K562 (cell line): Measurements from ENCODE around the gene DNAJC17. TPM values are rescaled to one million over a fixed set of nuclear protein-coding genes. Genes with fewer than 3 reads are reported as not detected.
A peak's percentile ranks its signal among the peaks of the same experiment; 100 is the strongest.

Experiments used
- ATAC-seq: fragments of 200-7000 bp; cut with Tn5 transposase; 3 replicates; pipeline ENCODE4 v1.9.1; 2020; ENCODE audit warnings: moderate library complexity
- BruUV-seq: library from RNA; stranded (reverse); fragments of 400-500 nt; replicated peaks from 2 replicates; lab custom pipeline; 2021; lab: Mats Ljungman, UMichigan
- CTCF ChIA-PET: fragments of 300-600 bp; formaldehyde crosslinking; extraction: SDS; loops from one replicate; lab custom pipeline; 2021; ENCODE audit warnings: low intra/inter-chr PET ratio; lab: Yijun Ruan, JAX
- POLR2A ChIA-PET: fragments of 300-600, 350-650 bp; sonication (Branson Sonifier 250); formaldehyde crosslinking; extraction: SDS; loops from one replicate; lab custom pipeline; 2021; ENCODE audit warnings: antibody characterized with exemption, inconsistent platforms; lab: Yijun Ruan, JAX
- DNase-seq, 4 experiments: peaks; one replicate each; pipeline versions ENCODE4 v3.0.0 to v3.0.0-alpha.2; 2011 to 2018; ENCODE audit warnings: low spot score in 3 of 4, mixed read lengths in 3 of 4; ENCODE audit errors: extremely low read depth in 1 of 4
- FAIRE-seq: peaks from 2 replicates; lab custom pipeline; 2011; peaks lifted over from hg19 to GRCh38; lab: Jason Lieb, UNC
- H2AFZ ChIP-seq: 2 replicates; pipeline ENCODE4 v1.6.0; 2011; ENCODE audit warnings: low read depth, low read length, control low read depth, inconsistent platforms
- H3K27ac ChIP-seq: fragments of 200-600 bp; 3 replicates; pipeline ENCODE4 v1.8.0; 2011; ENCODE audit warnings: low read depth, mild to moderate bottlenecking, control low read depth, inconsistent platforms, low read length, moderate library complexity, mixed read lengths; ENCODE audit errors: extremely low read depth
- H3K27me3 ChIP-seq, 2 experiments: fragments of 300-600 bp in 1 of 2; 2 replicates in 1 of 2; 3 replicates in 1 of 2; pipeline versions ENCODE4 v1.6.0 to v1.8.0; 2011; ENCODE audit warnings: inconsistent platforms in 2 of 2, low read length in 2 of 2, mild to moderate bottlenecking in 1 of 2, mixed read lengths in 1 of 2, moderate library complexity in 1 of 2; ENCODE audit not compliant: control insufficient read depth in 2 of 2, insufficient read depth in 2 of 2
- H3K36me3 ChIP-seq: fragments of 300-600 bp; 3 replicates; pipeline ENCODE4 v1.8.0; 2011; ENCODE audit warnings: mild to moderate bottlenecking, low read length, inconsistent platforms; ENCODE audit not compliant: control insufficient read depth, insufficient read depth
- H3K4me1 ChIP-seq, 2 experiments: fragments of 200-600 bp in 1 of 2; replicated peaks in 1 of 2; 2 replicates in 1 of 2; 3 replicates in 1 of 2; pipeline versions ENCODE4 v1.5.1 to v1.8.0; 2011; ENCODE audit warnings: inconsistent platforms in 2 of 2, low read length in 2 of 2, mild to moderate bottlenecking in 1 of 2, mixed read lengths in 1 of 2, moderate library complexity in 1 of 2; ENCODE audit not compliant: control insufficient read depth in 2 of 2, insufficient read depth in 2 of 2
- H3K4me2 ChIP-seq: 2 replicates; pipeline ENCODE4 v1.6.1; 2011; ENCODE audit warnings: low read length, control low read depth, inconsistent platforms, mixed read lengths; ENCODE audit not compliant: insufficient read depth
- H3K4me3 ChIP-seq: fragments of 200-600 bp; sonication (generic), shearing (Covaris generic); 2 replicates; pipeline ENCODE4 v1.5.1; 2016; ENCODE audit warnings: control low read depth, inconsistent platforms
- H3K79me2 ChIP-seq: fragments of 200-600 bp; 3 replicates; pipeline ENCODE4 v1.8.0; 2011; ENCODE audit warnings: low read length, inconsistent platforms; ENCODE audit not compliant: control insufficient read depth, insufficient read depth
- H3K9ac ChIP-seq, 2 experiments: 2 replicates each; pipeline versions ENCODE4 v1.6.0 to v1.6.1; 2011; ENCODE audit warnings: low read depth in 2 of 2, low read length in 2 of 2, control low read depth in 1 of 2, inconsistent platforms in 1 of 2, mild to moderate bottlenecking in 1 of 2, mixed read lengths in 1 of 2; ENCODE audit not compliant: insufficient read depth in 1 of 2
- H3K9me1 ChIP-seq: one replicate; pipeline ENCODE4 v1.6.0; 2011; ENCODE audit warnings: inconsistent platforms, mild to moderate bottlenecking, low read length, moderate library complexity; ENCODE audit not compliant: control insufficient read depth, insufficient read depth
- H3K9me3 ChIP-seq: replicated peaks from 2 replicates; pipeline ENCODE4 v1.5.1; 2011; ENCODE audit warnings: low read depth, low read length, inconsistent platforms; ENCODE audit not compliant: control insufficient read depth, insufficient read depth
- H4K20me1 ChIP-seq: replicated peaks from 2 replicates; pipeline ENCODE4 v1.6.1; 2011; ENCODE audit warnings: low read length, inconsistent platforms, mixed read lengths; ENCODE audit not compliant: control insufficient read depth, insufficient read depth
- DDX20 ChIP-seq: fragments of 450-650 bp; IDR thresholded peaks from 2 replicates; pipeline ENCODE4 v1.6.1; 2016; ENCODE audit warnings: missing genetic modification characterization, low read depth, mild to moderate bottlenecking, missing compliant biosample characterization, moderate library complexity
- HMG20A ChIP-seq: fragments of 450-650 bp; formaldehyde crosslinking; conservative IDR thresholded peaks from 2 replicates; pipeline ENCODE4 v1.4.0; 2020; ENCODE audit warnings: mild to moderate bottlenecking, mixed read lengths
- KLF10 ChIP-seq: fragments of 250-450 bp; sonication (Bioruptor Pico); IDR thresholded peaks from 2 replicates; pipeline ENCODE4 v1.6.1; 2021; ENCODE audit warnings: matching md5 sums
- OTX1 ChIP-seq: fragments of 450-650 bp; formaldehyde crosslinking; IDR thresholded peaks from 2 replicates; pipeline ENCODE4 v1.4.0; 2022; ENCODE audit warnings: mild to moderate bottlenecking
- SRSF7 ChIP-seq: fragments of 200-400 bp; formaldehyde crosslinking; optimal IDR thresholded peaks from 2 replicates; pipeline ENCODE3; 2017; ENCODE audit warnings: mild to moderate bottlenecking, low read depth, low read length
- TAF15 ChIP-seq: fragments of 200-400 bp; formaldehyde crosslinking; IDR thresholded peaks from 2 replicates; pipeline ENCODE4 v1.6.1; 2017; ENCODE audit warnings: mild to moderate bottlenecking, low read depth, low read length, moderate library complexity
- TCF7 ChIP-seq: sonication (generic); IDR thresholded peaks from 2 replicates; pipeline ENCODE4 v1.6.1; 2016; ENCODE audit warnings: antibody characterized with exemption, borderline replicate concordance
- THRA ChIP-seq: fragments of 450-650 bp; IDR thresholded peaks from 2 replicates; pipeline ENCODE4 v1.6.1; 2017; ENCODE audit warnings: mild to moderate bottlenecking, moderate library complexity
- TRIM28 ChIP-seq: fragments of 450-650 bp; IDR thresholded peaks from 2 replicates; pipeline ENCODE4 v1.6.1; 2017
- ZNF12 ChIP-seq: sonication (generic); formaldehyde crosslinking; IDR thresholded peaks from 2 replicates; pipeline ENCODE4 v1.4.0; 2020; ENCODE audit warnings: mild to moderate bottlenecking, missing genetic modification reagents
- ZNF239 ChIP-seq: fragments of 250-450 bp; sonication (Bioruptor Pico); IDR thresholded peaks from 2 replicates; pipeline ENCODE4 v1.4.0; 2020; ENCODE audit warnings: mild to moderate bottlenecking
- ZNF347 ChIP-seq: fragments of 450-650 bp; formaldehyde crosslinking; IDR thresholded peaks from 2 replicates; pipeline ENCODE4 v1.4.0; 2020; ENCODE audit warnings: low read depth, mild to moderate bottlenecking, moderate library complexity
- ZNF551 ChIP-seq: fragments of 250-450 bp; sonication (Bioruptor Pico); IDR thresholded peaks from 2 replicates; pipeline ENCODE4 v1.5.0; 2021; ENCODE audit warnings: mild to moderate bottlenecking, moderate library complexity
- ZNF717 ChIP-seq: fragments of 250-450 bp; sonication (Bioruptor Pico); IDR thresholded peaks from 2 replicates; pipeline ENCODE4 v1.5.0; 2021
- WGBS: fragments of 100-300 bp; shearing (Covaris generic); methylation state at CpG from one replicate; pipeline ENCODE4 v1.1.6; 2016; ENCODE audit warnings: low coverage, mixed read lengths; ENCODE audit not compliant: insufficient coverage; ENCODE audit errors: missing lambda C conversion rate; 5-methylcytosine and 5-hydroxymethylcytosine counted together
- in situ Hi-C: fragments of 300-500 bp; cut with MboI; formaldehyde crosslinking; loops from 4 replicates; pipeline ENCODE4 v1.15.0; 2018; ENCODE audit warnings: inconsistent platforms, mixed read lengths
- intact Hi-C: fragments of 100-400 bp; cut with micrococcal nuclease; formaldehyde crosslinking; loops from 2 replicates; pipeline ENCODE4 v1.14.2; 2022
- polyA plus RNA-seq, 8 experiments: library from polyadenylated mRNA; depleted of rRNA in 4 of 8; stranded (reverse) in 5 of 8; unstranded in 3 of 8; fragments of >200 nt; fragmentation: Nextera tagmentation in 2 of 8; fragmentation: Illumina TruSeq in 1 of 8; extraction: Ambion mirVana in 2 of 8; extraction: Trizol in 1 of 8; gene quantifications; 2 replicates each; pipeline versions ENCODE4 v1.2.1 to v1.2.3, GENCODE V29; 2011 to 2014; ENCODE audit warnings: inconsistent platforms in 1 of 8, missing spikeins in 1 of 8
- total RNA-seq, 7 experiments: library from RNA; depleted of rRNA in 6 of 7; stranded (reverse); fragments of >200 nt in 6 of 7; fragmentation: Illumina TruSeq in 2 of 7; extraction: Trizol in 2 of 7; gene quantifications; 2 replicates each; pipeline versions ENCODE4 v1.2.1 to v1.2.3, GENCODE V29; 2011 to 2021; ENCODE audit warnings: low replicate concordance in 1 of 7

The DNAJC17 gene
- total and polyA plus RNA-seq, 9 of the 15 experiments (the other 6 are each of a cell fraction or from before 2014, with no cell fraction given) = 2.4 to 79.4 (median 44.2) TPM

DNA sequence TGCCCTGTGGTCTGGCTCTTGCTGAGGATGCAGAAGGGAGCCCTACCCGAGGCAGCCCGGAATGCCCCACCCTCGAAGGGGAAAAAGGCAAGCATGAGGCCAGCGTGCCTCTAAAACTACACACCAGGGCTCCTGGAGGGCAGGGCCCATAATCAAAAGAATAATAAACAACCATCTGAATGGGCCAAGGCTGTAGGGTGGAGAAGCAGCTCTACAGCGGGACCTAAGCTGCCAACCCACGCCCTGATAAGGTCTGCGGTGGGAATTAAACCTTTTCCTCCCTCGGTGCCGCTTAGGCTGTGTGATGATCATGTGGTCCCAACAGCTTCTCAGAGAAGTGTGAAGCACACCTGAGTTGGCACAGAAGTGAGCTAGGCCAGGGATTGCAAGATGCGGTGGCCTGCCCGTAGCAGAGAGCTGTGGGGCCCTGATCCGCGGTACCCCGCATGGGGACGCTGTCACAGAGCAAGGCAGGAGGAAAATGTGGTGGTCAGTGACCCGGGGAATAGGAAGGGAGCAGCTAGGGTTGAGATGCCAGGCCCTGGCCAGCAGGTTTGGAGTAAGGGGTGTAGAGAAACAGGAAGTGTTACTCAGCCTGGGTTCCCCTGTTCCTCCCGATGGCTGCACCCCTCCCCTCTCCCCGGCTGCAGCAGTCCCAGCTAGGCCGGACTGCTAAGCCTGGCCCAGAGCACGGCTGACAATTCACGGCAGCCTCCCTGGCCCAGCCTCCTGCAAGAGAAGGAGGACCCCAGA, 38.6 kb downstream of the DNAJC17 start:
- Histone ChIP-seq H3K9ac (peak overlapping the region in 1 of 2 experiments; percentile 24; a peak in 1 of 4 replicates), H2AFZ (no peak overlapping the region), H4K20me1 (no peaks in the 10 kb centered on the region; the same call in none of the 2 replicates), H3K9me1 (no peaks in the 10 kb centered on the region), H3K27ac (no peak overlapping the region), H3K4me3 (no peak overlapping the region), H3K36me3 (peaks cover 26% of the 10 kb centered on the region; the same call in 1 of the 3 replicates), H3K4me1 (peaks cover 16 to 59% of the 10 kb centered on the region in 2 experiments; a peak in 4 of 5 replicates), H3K4me2 (no peak overlapping the region), H3K9me3 (no peaks in the 10 kb centered on the region), H3K79me2 (no peaks in the 10 kb centered on the region), H3K27me3 (no peaks in the 10 kb centered on the region)
- no TSS peak for BruUV-seq
- ChIA-PET CTCF (no interaction called here), POLR2A (no interaction called here)
- ATAC-seq = no peak
- TF ChIP-seq TRIM28 = no peak
- TF ChIP-seq ZNF239 (CRISPR knock-in tag) = peak; percentile 52; the same call in 1 of the 2 replicates
- intact Hi-C loops (loop anchor here (10.0 kb wide), 1 partner anchor 174 kb away; the partner anchor contains the start of gene KNL1), in situ Hi-C loops (no loop called here)
- DNase-seq = no peak
- no peak for FAIRE-seq
- whole genome bisulfite sequencing = 82% methylated on average over 14 of the region's 21 CpGs

GRCh38 chr15:40767838-40768500, 39.3 kb downstream of the DNAJC17 start:
- Histone ChIP-seq H3K4me3 (no peak overlapping the region), H3K4me2 (no peak overlapping the region), H3K9me1 (no peaks in the 10 kb centered on the region), H2AFZ (no peak overlapping the region), H3K9ac (peak overlapping the region in 1 of 2 experiments; percentile 30; a peak in 1 of 4 replicates), H3K27me3 (no peaks in the 10 kb centered on the region), H3K27ac (no peak overlapping the region), H4K20me1 (no peaks in the 10 kb centered on the region; the same call in none of the 2 replicates), H3K79me2 (no peaks in the 10 kb centered on the region), H3K4me1 (peaks cover 21 to 66% of the 10 kb centered on the region in 2 experiments; a peak in 4 of 5 replicates), H3K36me3 (peaks cover 19% of the 10 kb centered on the region; the same call in 1 of the 3 replicates), H3K9me3 (no peaks in the 10 kb centered on the region)
- 88% methylated on average over 22 of the region's 29 CpGs for WGBS
- FAIRE-seq = no peak
- CTCF ChIA-PET = no interaction called here
- in situ Hi-C loops (no loop called here), intact Hi-C loops (loop anchor here (10.0 kb wide), 1 partner anchor 173 kb away; the partner anchor contains the start of gene KNL1)
- no TSS peak for BruUV-seq
- no peak for ATAC-seq
- no peak for DNase-seq
- POLR2A ChIA-PET = interaction anchor here (0.6 to 1.4 kb wide), 2 partner anchors 10 to 126 kb away, joined by 5 read pairs; partner anchors contain the start of gene VPS18
- TF ChIP-seq ZNF12 (CRISPR knock-in tag) (no peak), ZNF717 (CRISPR knock-in tag) (no peak), TCF7 (no peak), HMG20A (CRISPR knock-in tag) (no peak), KLF10 (no peak), TAF15 (no peak), TRIM28 (no peak), SRSF7 (no peak), OTX1 (no peak), ZNF551 (no peak), THRA (no peak), ZNF347 (no peak), DDX20 (tag) (no peak)
